Activated effector memory CD4-positive, alpha-beta T cell treated with anti-CD3 and anti-CD28 coated beads, Interleukin-2, amount 50 U/mL, for 16 hours (primary cell): ENCODE data around the gene C1RL.

ENCODE experiments used
- DNase-seq: peaks from one replicate; pipeline ENCODE4 v3.0.0-alpha.2; 2020

Gene C1RL

DNA sequence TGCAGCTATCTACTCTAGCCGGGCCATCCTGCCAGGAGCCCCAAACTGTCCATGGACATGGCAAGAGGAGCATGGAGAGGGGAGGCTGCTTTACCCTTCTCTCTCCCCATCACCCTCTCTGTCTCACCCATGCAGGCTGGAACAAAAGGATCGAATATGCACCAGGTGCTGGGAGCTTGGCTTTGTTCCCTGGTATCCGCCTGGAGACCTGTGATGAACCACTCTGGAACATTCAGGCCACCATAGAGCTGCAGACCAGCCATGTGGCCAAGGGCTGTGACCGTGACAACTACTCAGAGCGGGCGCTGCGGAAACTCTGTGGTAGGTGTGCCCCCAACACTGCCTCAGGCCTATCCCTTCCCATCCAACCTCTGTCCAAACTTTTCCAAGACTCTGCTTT lies 27.1 kb upstream of the C1RL start:
- no peak for DNase-seq

DNA sequence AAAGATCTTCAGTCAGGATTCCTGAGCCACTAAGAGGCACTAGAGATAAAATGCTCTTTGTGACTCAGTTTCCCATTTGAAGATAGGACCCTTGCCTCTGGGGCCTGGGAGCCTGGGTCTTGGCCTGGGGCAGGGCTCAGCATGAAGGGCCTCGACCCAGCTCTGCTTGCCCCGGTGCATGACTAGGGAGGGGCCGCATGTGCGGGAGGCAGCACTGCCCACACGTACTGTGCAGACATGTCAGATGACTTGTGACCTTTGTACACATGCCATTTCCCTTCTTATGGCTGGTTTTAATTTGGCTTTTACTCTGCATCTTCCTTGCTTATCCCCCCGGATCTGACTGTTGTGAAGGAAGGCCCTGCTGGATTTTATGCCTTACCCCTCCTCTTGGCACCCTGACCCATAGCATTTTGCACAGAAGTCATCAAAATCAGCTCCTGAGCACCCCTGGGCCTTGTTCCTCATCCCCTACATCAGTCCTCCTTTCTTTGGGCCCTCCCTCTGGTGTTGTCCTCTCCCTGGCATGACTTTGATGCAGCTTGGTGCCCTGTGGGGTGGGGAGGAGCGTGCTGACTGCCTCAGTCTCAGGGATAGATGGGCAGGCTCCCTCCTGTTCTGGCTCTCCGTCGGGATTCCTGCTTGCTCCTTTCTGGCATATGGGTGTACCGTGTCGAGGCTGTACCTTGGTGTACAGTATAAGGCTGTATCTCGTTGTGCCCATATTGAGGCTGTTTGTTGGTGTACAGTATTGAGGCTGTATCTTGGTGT lies 25.6 kb upstream of the C1RL start:
- DNase-seq: no peak

DNA sequence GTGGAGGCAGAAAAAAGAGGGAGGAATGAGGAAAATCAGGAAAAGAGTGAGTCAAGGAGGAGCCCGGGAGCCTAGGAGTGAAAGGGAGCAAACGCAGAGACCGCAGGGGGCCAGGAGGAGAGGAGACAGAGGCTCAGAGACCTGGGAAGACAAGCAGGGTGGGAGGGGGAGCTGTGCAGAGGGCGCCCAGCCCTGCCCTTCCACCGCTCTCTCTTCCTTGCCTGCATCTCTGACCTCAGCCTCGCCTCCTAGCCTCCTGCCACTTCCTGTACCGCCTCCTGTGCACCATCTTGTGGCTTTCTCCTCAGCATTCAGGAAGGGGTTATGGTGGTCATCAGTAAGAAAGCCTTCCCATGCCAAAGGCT lies 22.5 kb upstream of the C1RL start:
- peak; percentile 73 for DNase-seq

DNA sequence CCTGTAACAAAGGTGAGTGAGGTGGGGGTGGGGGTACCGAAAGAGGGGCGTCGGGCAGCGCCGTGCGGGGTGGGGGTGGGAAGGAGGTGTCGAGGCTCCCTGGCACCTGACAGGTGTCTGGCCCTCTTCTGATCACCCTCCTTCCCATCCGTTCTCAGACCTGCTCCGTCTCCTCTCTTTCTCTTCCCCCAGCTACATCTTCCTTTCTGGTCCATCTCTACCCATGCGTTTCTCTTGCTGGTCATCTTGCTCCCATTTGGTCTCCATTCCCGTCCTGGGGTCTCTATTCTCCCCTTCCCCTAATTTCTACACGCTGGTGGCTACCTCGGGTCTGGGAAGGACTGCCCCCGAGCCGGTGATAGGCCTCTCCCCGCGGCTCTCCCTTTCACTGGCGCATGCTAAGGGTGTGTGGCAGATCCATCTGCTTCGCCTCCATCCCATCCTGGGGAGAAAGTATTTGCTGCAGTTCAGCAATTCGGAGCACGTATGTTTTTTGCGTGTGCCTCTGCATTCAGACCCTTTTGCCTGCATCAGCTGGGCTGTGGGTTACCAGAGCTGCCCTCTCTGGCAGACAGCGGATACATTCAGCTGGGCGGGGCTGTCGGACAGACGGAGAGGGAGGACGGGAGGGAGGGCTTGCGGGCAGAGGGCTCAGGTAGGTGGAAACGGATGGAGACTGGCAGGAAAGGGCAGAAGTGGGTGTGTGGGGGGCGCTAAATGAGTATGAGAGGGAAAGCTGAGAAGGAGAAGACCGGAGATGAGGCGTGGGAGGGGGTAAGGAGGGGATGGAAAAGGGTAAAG lies 21.9 kb upstream of the C1RL start:
- peak; percentile 84 for DNase-seq

DNA sequence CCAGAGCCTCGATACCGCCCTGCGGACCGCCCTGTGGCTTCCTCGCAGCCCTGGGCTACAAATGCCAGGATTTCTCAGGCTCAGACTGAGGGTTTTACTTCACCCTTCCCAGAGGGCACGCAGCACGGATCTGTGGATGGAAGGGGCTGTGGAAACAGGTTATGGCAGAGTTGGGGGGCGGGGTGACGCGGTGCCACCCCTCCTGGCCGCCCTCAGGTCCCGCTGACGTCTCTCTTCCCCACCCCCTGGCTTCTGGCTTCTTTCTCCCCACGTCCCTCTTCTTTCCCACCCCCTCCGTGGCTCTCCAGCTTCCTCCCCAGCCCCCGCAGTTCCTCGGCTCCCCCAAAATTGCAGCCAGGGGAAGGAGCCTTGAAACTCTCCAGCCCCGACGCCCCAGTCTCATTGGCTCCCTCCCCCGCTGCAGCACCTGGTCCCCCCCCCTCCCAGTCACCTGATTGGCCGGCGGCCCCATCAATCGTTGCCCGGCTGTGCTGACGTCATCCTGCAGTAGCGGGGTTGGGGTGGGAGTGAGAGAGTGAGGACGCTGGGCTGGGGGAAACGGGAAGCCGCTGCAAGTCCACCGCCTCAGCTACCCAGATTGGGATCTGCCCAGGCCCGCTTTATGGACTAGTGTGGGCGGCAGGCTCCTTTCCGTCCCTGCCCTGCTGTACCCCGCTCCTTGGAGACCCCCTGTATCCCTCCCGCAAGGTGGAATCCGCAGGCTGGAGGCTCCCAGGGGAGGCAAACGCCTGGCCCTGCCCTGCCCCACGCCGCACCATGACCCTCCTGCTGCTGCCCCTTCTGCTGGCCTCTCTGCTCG lies 21.1 kb upstream of the C1RL start, which contains the start of gene CLSTN3:
Gene CLSTN3, plus strand, starts transcription at position 500 of the 820 bp plus-strand sequence. Its CDS starts 278 bp downstream, at position 778.
- peak; percentile 94 for DNase-seq

DNA sequence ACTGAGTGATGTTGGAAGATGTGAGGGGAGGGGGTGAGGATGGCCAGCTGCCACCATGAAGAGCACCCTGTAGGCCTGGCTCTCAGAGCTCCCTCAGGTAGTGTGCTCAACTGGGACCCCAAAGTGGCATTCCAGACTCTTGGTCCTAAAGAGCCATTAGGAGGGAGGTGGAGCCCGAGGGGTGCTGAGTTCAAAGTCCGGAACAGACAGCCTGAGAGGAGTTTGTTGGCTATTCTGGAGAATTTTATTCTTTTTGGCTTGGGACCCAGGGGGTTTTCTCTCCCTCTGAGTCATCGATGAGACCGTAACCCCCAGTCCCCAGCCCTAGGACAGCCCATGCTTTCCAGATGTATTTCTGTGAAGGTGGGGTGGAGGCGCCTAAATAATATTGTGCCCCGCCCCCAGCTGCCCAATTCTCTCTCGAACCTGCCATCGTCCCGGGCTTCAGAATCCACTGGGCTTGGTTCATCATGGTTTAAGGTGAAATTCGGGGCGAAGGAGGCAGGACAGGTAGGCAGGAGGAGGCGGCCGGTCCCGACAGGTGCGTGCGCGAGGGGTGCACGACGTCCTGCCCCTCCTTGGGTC lies 20.4 kb upstream of the C1RL start:
- no peak for DNase-seq

DNA sequence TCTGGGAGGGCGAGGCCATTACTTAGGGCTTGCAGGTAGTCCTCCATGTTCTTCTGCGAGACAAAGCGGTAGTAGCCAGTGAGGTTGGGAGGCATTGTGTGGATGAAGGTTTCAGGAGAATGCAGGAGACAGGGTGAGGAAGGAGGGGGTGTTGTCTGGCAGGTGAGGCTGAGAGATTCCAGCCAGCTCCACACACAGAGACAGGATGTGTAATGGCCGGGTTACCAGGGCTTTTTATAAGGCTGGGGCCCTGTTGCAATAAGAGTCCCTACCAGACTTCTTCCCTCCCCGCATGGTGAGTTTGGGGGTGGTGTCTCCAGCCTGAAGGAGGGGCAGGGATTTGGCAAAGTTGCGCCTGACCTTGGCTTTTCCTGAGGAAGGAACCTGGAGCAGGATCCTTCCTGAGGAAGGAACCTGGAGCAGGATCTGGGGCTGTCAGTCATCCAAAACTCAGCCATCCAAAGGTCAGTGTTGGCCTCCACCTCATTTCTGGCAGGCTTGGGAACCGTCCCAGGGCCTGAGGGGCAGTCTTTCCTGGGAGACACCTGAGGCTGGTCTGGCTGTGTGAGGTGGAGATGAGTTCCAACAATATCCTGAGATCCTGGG lies 19.8 kb upstream of the C1RL start, which contains the start of gene RBP5:
Gene RBP5, minus strand, starts transcription at position 209 of the 606 bp plus-strand sequence. Its CDS starts 114 bp downstream, at position 95.
- DNase-seq: peak; percentile 57

DNA sequence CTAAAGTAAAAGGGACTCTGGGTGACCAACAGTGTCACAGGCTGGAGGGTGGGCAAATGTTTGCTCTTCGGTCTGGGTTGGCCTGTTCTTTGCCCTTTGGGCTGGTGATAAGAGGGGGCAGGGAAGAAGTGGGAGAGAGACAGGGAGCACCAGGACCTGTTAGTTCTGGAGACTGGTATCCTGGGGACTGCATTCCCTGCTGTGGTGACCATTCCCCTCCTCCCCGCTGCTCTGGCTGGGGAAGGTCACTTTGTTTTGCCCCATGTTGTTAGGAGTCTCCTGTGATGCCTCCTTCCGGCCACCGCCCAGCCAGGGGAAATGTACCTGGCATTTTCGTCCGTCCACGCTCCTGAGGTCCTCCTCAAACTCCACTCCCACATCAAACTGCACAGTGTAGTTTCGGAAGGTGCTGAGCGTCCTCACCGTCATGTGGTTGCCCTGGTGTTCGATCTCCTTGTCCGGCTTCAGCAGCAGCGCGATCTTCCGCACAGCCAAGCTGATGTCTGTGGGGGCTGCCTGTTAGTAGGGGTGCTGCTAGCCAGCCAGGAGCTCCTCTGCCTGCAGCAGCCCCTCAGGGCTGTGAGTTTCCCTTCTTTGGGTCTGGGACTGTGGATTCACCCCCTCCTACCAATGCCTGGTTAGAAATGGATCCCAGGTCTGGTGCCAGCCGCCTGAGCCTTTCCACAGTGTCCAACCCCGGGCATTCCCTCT lies 19.1 kb upstream of the C1RL start:
- no peak for DNase-seq

DNA sequence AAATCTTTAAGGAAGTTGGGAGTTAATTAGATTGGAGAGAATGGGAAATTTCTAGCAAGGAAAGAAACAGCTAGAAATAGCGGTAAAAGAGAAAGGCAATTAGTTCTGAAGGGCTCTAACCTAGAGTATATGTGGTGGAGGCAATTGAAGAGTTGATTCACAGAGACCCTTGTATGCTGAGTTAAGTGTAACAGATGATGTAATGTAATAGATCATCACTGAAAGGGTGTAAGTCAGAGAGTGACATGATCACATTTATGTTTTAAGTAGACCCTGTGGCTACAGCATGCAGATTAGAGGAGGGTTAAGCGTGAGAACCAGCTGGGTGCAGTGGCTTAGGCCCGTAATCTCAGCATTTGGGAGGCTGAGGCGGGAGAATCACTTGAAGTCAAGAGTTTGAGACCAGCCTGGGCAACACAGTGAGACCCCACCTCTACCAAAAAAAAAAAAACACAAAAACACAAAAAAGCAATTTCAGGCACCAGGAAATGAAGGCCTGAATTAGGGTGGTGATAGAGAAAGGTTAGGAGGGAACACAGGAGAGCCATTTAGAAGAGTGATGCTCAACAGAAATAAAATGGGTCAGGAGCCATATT lies 16.7 kb upstream of the C1RL start:
- DNase-seq: no peak

DNA sequence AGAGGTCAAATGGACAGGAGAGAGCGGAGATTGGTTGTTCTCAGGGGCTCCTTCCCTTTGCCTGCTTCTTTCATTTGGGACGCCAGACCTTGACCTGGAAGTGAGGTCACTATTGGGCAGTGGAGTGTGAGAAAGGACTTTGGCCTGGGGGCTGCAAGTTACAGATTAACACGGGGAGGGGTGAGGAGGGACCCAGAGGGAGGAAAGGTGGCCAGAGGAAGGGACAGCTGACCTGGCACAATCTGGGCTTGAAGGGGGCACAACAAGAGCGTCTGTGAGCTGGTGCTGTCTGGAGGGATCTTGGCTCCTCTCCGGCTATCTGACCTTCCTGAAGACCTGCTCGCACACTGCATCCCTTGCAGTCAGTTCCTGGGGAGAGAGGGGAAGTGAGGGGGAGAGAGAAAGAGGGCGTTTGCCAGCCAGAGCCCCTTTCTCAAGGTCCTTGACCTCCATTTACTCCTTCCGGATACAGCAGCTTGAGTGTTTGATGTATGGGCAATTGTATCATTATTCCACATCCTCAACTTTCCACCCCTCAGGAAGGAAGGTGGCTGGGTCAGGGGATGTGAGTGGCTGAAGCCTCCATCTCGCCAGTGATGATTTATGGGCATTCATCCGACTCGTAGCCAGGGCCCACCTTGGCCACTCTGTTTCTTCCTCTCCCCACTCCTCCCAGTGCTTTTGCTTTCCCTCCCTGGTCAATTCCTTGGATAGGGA lies 14.9 kb upstream of the C1RL start:
- DNase-seq: no peak

DNA sequence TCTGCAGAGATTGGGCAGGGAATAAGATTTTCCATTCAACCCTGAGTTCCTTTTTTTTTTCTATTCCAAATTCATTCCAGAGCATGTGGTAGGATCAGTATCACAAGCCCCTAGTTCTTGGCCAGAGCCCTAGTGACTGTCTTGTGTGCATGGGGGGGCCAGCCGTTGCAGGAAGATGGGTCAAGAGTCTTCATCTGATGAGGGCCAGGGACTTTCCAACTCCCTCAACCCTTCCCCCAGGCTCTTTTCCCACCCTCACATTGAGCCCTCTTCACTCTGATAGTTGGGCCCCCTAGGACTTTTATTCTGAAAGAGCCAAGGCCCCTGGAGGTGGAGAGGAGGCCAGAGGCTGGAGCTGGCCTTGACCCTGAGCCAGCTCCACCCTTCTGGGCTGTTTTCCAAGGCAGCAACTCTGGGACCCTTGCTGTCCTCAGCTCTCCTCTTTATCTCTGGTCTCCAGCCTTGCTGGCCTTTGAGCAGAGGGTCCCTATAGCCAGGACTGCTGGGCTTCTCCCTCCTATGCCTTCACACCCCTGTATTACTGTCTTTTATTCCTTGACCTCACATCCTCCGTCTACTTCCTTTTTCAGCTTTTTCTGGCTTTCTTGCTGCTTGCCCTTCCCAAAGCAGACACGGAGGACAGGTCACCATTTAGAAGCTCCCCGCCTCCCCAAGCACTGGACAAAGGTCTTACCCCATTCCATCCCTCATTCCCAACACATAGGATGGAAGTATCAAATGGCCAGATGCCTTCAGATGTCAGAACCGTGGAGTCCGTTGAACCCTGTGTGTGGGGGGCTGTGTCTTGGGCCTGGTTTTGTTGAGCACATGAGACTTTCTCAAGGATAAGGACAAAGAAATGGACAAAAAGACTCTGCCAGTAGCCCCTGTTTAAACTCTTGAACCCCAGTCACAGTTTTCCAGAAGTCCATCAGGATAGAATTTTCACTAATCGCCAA lies 14.1 kb upstream of the C1RL start:
- no peak for DNase-seq

DNA sequence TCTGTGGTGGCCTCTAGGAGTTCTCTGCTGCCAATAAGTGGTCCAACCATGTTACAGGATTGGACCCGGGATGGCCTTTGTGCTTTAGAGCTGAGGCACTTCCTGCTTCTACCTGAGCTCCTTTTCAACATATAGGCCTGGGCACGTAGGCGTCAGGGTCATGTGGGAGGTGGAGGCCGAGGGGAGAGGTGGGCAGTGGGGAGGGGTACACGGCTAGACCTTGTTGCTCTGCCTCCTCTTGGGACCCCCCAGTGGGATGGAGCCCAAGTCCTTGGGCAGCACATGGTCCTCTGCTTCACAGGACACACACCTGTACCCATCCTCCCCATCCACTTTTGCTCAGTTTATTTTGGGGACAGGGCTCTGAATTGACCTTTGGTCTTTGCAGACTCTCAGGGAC lies 12.3 kb upstream of the C1RL start:
- DNase-seq: no peak

DNA sequence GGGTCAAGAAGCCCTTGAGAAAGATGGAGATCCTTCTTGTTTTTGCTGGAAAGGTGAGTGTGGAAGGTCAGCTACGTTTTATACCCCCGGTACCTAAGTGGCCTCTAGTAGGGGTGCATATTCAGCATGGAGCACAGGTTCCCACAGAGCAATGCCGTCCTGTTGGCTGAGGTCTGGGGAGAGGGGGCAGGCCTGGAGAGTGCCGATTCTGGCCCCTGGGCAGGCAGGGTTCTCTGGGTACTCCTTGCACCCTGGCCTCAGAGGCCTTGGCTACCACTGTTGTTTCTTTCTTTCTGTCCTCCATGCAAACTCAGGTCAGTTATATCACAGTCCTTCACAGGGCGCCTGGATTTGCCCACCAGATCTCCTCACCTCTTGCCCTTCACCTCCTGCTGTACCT lies 11.2 kb upstream of the C1RL start:
- no peak for DNase-seq

DNA sequence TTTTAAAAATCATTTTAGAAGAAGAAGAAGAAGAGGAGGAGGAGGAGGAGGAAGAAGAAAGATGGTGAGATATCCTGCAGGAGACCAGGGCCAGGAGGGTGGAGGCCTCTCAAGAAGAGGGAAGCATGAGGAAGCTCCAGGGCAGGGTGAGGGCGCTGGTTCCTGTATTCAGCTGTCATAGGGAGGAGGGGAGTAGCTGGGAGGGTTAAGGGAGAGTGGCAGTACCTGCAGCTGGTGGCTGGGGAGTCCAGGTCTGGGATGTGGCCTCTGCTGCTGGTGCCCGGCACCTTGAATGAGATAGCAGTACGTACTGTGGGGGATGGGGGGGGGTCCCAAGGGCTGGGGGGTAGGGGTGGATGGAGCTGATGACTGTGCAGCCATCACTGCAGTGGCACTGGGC lies 9.9 kb upstream of the C1RL start:
- peak; percentile 22 for DNase-seq

DNA sequence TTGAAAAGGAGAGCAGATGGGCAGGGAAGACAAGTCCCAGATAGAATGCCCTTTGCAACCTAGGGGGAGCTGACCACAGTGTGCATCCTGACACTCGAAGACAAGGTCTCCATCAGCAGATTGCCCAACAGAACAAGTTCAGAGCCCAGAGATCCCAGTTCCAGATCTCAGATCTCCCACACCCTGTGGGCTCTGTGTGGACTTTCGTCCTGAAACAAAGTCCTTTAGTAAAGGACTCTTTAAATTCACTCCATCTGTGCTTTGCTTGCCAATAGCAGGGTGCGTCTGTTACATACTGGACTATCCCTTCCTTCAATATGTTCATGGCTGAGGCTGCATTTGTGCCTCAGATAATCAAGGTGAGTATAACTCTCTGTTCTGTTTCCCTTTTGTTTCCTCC lies 8.7 kb upstream of the C1RL start:
- DNase-seq: peak; percentile 25

DNA sequence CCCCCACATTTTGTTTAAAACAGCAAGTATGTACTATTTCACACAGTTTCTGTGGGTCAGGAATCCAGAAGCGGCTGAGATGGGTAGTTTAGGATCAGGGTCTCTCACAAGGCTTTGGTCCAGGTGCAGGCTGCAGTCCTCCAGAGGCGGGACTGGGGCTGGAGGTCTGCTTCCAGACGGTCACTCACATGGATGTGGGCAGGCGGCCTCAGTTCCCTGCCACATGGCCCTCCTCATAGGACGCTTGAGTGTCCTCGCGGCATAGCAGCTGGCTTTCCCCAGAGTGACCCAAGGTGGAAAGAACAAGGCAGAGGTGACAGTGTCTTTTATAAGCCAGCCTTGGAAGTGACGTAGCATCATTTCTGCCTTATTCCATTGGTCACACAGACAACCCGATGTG lies 7.9 kb upstream of the C1RL start:
- peak; percentile 50 for DNase-seq

DNA sequence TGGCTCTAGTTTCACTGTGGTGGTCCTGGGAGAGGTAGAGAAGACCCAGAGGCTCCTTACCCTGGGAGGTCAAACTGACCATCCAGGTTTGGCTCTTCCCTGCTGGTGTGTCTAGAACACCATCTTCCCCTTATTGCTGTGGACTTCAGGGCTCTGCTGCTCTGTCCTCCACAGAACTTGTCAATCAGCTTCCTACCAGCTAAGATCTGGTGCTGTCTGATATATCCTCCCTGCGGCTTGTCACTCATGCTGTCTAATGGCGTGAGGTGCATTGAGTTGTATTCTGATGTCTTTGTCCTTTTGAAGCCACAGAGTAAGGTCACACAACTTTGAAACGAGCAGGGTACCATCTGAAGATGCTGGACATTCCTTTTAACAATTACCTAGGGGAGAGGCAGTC lies 7.2 kb upstream of the C1RL start:
- DNase-seq: peak; percentile 10

DNA sequence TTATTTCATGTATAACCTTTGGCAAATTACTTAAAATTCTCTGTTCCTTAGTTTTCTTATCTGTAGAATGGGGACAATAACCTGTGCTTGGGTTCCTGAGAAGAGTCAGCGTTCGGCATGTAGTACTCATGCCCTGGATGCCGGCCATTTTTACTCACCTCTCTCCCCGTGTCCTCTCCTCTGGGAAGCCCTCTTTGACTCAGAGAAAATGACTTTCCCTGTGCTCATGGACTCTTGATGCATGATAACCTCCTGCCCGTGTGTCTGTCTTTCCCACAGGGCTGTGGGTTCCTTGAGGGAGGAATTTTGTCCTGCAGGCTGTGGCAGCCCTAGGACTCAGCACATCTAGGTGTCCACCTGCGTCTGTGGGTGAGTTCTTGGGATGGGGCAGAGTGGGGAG lies 5.8 kb upstream of the C1RL start:
- no peak for DNase-seq

DNA sequence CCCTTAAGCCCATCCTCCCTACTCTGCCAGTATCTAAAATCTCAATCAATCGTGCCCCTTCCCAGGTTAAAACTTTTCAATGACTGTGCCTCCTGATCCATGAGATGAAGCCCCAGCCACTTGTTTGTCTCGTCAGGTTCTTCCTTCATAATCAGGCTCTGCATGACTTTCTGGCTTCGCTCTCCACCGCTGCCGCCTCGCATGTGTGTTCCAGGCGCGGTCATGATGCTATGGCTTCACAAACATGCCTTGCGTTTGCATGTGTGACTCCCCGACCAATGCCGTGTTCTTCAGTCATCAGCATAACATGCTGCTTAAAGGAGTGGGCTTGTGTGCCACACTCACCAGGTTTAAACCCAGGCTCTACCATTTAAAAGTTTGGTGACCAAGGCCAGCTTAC lies 5.0 kb upstream of the C1RL start:
- DNase-seq: peak; percentile 60
